ENCODE results near the gene ANKRD39.

Gene ANKRD39

DNA sequence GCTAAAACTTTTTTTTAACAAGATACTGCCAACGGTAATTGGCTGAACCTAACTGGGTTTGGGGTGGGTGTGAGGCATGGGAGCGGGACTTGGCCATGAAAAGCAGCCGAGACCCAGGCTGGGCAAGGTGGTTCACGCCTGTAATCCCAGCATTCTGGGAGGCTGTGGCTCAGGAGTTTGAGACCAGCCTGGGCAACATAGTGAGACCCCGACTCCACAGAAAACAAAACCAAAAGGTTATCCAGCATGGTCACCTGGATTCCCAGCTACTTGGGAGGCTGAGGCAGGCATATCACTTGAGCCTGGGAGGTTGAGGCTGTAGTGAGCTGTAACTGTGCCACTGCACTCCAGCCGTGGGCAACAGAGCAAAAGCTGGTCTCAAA is 23.1 kb upstream of the ANKRD39 start:
- CTCF ChIA-PET, result no interaction called here
- Mint-ChIP-seq H3K4me3 (no peak overlapping the region), H3K4me1 (peaks cover 2% of the 10 kb centered on the region), H3K9me3 (no peaks in the 10 kb centered on the region), H3K36me3 (no peaks in the 10 kb centered on the region), H3K27ac (no peak overlapping the region), H3K27me3 (peaks cover 93% of the 10 kb centered on the region)
- DNase-seq, result no peak

DNA sequence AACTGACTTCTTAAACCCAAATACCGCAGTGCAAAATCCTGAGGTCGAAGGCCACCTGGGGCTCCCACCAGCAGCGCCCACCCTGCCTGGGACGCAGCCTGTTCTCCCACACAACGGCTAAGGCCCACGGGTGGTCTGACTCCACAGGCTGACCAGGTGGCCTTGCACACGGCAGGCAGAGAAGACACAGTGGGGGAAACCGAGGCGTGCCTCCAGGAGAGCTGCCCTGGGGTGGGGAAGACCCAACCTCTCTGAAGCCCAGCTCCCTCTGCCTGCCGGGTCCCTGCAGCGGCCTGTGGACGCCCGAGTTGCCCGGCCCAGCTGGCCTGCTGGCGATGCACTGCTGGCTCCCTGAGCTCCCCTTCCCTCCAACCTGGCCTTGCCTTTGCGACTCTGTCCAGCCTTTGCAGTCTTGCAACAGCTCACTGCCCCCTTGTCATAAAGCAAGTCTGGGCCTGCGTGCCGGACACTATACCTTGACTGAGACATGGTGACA is 21.8 kb upstream of the ANKRD39 start:
- no peak for DNase-seq
- peaks cover 93% of the 10 kb centered on the region for H3K27me3 Mint-ChIP-seq
- H3K4me1 Mint-ChIP-seq, result peaks cover 2% of the 10 kb centered on the region
- CTCF ChIA-PET, result no interaction called here
- H3K36me3 Mint-ChIP-seq, result no peaks in the 10 kb centered on the region
- H3K9me3 Mint-ChIP-seq, result no peaks in the 10 kb centered on the region
- H3K27ac Mint-ChIP-seq, result no peak overlapping the region
- H3K4me3 Mint-ChIP-seq, result no peak overlapping the region

DNA sequence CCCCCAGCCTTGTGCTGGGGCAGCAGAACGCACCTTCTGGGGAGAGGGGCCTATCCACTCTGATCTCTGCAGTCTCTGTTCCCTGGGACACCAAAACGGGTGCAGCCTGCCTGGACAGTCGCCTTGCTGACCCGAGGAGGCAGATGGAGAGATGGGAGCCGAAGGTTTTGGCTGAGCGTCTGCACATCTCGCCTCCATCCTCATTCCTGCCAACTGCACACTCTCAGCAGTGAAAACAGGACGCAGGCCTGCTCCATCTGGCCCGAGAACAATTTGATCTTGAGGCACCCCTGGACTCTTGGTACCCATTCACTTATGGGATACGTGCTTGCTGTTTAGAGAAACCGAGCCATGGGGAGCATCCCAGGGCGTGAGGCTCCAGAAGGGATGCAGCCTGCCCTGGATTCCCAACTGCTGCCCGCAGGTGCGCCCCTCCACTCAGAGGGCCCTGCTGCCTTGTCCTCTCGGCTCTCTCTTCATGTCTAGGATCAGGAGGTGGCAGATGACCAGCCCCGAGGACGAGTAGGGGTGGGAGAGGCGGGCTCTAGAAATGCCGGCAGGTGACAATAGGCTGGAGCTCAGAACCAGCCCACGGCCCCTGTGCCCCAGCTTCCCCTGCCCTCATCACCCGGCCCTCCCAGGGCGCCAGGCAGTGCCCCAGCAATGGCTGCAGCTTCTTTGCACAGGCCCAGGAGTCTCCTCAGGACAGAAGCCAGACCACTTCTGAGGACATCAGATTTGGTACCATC is 21.2 kb upstream of the ANKRD39 start:
- CTCF ChIA-PET, result no interaction called here
- Mint-ChIP-seq H3K9me3 (no peaks in the 10 kb centered on the region), H3K27me3 (peaks cover 93% of the 10 kb centered on the region), H3K4me3 (no peak overlapping the region), H3K27ac (no peak overlapping the region), H3K36me3 (no peaks in the 10 kb centered on the region), H3K4me1 (peaks cover 7% of the 10 kb centered on the region)
- DNase-seq, result no peak

DNA sequence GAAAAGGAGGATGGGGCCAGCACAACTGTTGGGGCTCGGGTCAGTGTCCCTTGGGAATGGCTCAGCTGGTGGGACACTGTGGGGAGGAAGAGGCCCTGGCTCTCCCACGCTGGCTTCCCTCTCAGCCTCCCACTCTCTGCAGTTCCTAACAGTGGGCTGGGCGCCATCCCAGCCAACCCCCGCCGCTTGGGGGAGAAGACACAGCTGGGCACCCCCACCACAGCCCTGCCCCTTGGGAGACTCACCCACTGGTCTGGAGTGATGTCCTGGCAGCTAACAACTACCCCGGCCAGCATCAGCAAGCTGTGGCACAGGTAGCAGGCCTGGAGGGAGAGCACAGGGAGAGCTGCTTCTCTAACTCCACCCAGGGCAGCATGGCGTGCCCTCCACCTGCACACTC is 20.4 kb upstream of the ANKRD39 start:
- Mint-ChIP-seq H3K4me1 (peaks cover 7% of the 10 kb centered on the region), H3K4me3 (no peak overlapping the region), H3K27me3 (peaks cover 93% of the 10 kb centered on the region), H3K36me3 (no peaks in the 10 kb centered on the region), H3K9me3 (no peaks in the 10 kb centered on the region), H3K27ac (no peak overlapping the region)
- DNase-seq, result no peak
- CTCF ChIA-PET, result no interaction called here

DNA sequence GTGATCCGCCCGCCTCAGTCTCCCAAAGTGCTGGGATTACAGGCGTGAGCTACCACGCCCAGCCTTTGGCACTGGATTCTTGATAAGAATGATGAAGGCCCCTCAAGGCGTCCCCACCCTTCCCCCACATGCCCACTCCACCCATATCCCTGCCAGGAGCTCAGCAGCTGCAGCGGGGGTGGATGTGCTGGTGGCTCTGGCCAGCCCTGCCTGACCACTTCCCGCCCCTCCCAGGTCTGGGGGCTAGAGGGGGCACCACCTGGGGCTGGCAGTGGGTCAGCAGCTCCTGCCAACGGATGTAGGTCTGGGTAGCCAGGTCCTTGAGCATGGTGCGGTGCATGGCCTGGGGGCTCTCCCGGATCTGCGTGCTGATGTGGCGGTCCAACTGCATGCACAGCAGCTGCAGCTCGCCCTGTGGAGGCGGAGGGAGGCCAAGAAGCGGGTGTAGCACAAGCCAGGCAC is 19.8 kb upstream of the ANKRD39 start:
- no peak for DNase-seq
- Mint-ChIP-seq H3K27me3 (peaks cover 93% of the 10 kb centered on the region), H3K9me3 (no peaks in the 10 kb centered on the region)

DNA sequence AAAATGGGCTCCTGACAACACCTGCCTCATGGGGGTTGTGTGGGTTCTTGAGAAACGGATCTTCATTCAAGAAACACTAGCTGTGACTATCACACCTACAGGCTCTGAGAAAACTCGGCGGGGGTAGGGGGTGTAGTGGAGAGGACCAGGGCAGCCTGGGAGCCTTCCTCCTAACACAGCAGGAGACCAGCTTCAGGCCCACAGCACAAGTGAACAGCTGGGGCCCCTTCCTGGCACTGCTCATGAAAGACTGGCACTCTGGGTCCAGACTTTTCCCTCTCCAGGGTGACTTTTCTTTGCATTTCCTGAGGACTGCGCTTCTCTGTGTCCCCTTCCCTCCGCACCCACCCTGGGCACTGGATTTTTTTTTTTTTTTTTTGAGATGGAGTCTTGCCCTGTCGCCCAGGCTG is 19.2 kb upstream of the ANKRD39 start:
- H3K9me3 Mint-ChIP-seq, result no peaks in the 10 kb centered on the region
- no peaks in the 10 kb centered on the region for H3K36me3 Mint-ChIP-seq
- CTCF ChIA-PET, result interaction anchor here (0.9 kb wide), 1 partner anchor 9 kb away, joined by 3 read pairs; no protein-coding TSS in a partner anchor
- no peak for DNase-seq
- peaks cover 7% of the 10 kb centered on the region for H3K4me1 Mint-ChIP-seq
- peaks cover 93% of the 10 kb centered on the region for H3K27me3 Mint-ChIP-seq
- H3K27ac Mint-ChIP-seq, result no peak overlapping the region
- H3K4me3 Mint-ChIP-seq, result no peak overlapping the region

More for the DNA sequence above, 19.8 kb upstream of the ANKRD39 start:
- Mint-ChIP-seq H3K4me1 (peaks cover 7% of the 10 kb centered on the region), H3K4me3 (no peak overlapping the region), H3K27ac (no peak overlapping the region), H3K36me3 (no peaks in the 10 kb centered on the region)
- CTCF ChIA-PET, result interaction anchor here (0.9 kb wide), 1 partner anchor 9 kb away, joined by 3 read pairs; no protein-coding TSS in a partner anchor

DNA sequence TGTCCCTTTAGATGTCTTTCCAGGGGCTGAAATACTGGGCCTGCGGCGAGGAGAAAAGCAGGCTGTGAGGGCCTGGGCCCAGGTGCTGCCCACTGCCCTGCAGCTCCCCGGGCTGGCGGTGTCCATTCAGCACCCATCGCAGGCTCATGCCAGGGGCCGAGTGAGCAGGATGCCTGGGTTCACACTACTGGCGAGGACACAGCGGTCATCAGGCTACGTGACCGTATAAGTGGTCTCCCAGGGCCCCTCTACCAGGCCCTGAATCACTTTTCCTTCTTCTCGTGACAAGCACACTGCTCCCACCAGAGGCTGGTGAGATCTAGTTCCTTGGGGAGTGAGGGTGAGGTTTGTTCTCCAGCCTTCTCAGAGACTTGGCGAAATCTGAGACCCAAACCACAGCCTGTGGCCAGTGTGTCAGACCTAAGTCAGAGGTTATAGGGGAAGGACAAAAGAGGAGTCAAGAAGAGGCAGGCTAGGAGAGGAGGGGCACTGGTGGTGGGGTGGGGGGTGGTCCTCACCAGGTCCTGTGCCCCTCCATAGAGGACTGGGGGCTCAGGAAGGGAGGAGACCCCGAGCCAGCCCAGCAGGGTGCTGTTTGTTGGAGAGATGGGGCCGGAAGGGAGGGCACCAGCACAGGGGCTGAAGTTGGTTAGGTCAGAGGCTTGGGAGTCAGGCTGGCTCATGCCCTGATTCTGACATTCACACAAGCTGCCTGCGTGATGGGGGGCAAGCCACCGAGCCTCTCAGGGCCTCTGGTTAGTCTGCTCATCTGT is 18.6 kb upstream of the ANKRD39 start:
- CTCF ChIA-PET, result no interaction called here
- Mint-ChIP-seq H3K27me3 (peaks cover 95% of the 10 kb centered on the region), H3K4me1 (peaks cover 7% of the 10 kb centered on the region), H3K4me3 (no peak overlapping the region), H3K9me3 (no peaks in the 10 kb centered on the region), H3K36me3 (no peaks in the 10 kb centered on the region), H3K27ac (no peak overlapping the region)
- DNase-seq, result no peak

DNA sequence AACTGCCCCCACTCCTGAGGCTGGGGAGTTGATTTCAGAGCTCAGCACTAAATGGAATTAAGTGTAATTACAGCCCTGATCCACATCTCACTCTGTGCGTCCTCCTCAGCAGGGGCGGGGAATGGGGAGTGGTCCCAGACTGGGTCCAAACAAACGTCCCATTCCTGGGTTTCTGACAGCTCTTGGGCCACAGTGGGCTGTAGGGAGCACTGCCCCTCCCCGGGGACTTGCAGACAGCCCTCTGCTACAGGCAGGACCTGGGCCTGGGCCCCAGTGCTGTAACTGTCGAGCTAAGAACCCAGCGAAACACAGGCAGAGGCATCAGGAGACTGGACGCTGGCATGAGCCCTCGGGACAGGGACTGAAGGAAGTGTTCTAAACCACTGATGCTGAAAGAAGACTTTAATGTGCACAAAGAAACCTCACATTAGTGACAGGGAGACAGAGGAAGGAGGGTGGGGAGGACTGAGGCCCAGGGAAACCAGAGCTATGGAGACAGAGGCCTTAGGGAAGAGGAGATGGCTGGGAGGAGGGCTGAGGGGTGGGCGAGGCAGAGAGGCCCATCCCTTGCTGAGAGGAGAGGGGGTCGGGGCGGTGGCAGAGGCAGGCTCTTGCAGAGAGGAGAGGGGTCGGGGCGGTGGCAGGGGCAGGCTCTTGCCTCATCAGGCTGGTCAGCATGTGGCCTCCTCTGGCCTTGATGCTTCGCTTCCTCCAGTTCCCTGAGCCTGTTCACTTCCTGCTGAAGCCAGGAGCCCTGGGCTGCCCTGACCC is 17.9 kb upstream of the ANKRD39 start:
- H3K4me3 Mint-ChIP-seq, result no peak overlapping the region
- no peak for DNase-seq
- CTCF ChIA-PET, result no interaction called here
- H3K27me3 Mint-ChIP-seq, result peaks cover 95% of the 10 kb centered on the region
- H3K9me3 Mint-ChIP-seq, result no peaks in the 10 kb centered on the region
- H3K27ac Mint-ChIP-seq, result no peak overlapping the region
- peaks cover 14% of the 10 kb centered on the region for H3K4me1 Mint-ChIP-seq
- no peaks in the 10 kb centered on the region for H3K36me3 Mint-ChIP-seq

DNA sequence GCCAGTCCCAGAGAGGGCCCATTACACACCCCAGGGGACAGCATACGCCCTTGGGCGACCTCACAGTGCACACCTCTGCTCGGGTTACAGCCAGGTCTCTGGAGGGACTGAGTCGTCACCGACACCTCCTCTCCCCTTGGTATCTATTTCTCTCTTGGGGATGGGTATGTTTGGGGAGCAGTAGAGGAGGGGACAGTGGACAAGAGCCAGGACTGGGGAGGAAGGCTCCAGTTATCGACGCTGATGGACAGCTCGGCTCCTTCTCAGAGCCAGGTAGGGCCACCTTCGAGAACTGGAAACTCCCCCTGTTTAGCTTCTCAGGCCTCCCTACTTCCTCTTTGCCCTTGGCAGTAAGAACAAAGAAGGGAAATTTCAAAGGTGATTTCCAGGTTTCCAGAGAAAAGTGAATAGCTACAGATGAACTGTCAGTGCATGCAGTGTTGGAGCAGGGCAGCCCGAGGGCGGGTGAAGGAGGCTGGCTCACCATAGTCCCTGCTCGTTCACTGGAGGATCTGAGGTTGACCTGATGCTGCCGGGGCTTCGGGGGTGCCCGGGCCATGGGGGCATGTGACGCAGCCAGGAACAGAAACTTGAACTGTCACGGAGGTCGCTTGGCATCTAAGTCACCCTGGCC is 16.5 kb upstream of the ANKRD39 start:
- H3K27ac Mint-ChIP-seq, result no peak overlapping the region
- CTCF ChIA-PET, result interaction anchor here (1.6 kb wide), 1 partner anchor 16 kb away, joined by 7 read pairs; the partner anchor contains the start of gene ANKRD39
- peaks cover 19% of the 10 kb centered on the region for H3K4me1 Mint-ChIP-seq
- H3K9me3 Mint-ChIP-seq, result no peaks in the 10 kb centered on the region
- H3K36me3 Mint-ChIP-seq, result no peaks in the 10 kb centered on the region
- no peak for DNase-seq
- peaks cover 89% of the 10 kb centered on the region for H3K27me3 Mint-ChIP-seq
- H3K4me3 Mint-ChIP-seq, result no peak overlapping the region

DNA sequence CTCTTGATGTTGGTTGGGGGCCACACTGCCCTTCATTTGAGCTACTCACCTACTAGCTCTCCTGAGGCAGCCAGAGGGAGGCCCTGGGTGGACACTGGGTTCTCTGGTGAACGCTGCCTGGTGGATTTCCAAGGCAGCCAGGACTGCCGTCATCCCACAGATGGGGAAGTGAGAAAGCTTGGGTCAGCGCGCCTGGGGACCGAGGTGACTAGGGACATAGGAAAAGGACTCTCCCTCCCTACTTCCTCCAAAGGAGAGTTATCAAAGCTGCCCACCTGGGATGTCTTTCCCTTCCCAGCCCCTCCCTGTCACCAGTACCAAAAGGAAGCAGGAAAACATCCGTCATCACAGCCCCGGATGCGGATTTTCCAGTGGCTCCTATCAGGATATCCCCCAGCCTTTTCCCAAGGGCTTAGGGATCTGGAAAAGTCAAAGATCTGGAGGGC is 15.9 kb upstream of the ANKRD39 start:
- Mint-ChIP-seq H3K9me3 (no peaks in the 10 kb centered on the region), H3K4me3 (no peak overlapping the region), H3K27ac (no peak overlapping the region), H3K27me3 (peaks cover 83% of the 10 kb centered on the region), H3K36me3 (no peaks in the 10 kb centered on the region), H3K4me1 (peaks cover 19% of the 10 kb centered on the region)
- CTCF ChIA-PET, result interaction anchor here (1.6 kb wide), 1 partner anchor 16 kb away, joined by 7 read pairs; the partner anchor contains the start of gene ANKRD39
- DNase-seq, result no peak

DNA sequence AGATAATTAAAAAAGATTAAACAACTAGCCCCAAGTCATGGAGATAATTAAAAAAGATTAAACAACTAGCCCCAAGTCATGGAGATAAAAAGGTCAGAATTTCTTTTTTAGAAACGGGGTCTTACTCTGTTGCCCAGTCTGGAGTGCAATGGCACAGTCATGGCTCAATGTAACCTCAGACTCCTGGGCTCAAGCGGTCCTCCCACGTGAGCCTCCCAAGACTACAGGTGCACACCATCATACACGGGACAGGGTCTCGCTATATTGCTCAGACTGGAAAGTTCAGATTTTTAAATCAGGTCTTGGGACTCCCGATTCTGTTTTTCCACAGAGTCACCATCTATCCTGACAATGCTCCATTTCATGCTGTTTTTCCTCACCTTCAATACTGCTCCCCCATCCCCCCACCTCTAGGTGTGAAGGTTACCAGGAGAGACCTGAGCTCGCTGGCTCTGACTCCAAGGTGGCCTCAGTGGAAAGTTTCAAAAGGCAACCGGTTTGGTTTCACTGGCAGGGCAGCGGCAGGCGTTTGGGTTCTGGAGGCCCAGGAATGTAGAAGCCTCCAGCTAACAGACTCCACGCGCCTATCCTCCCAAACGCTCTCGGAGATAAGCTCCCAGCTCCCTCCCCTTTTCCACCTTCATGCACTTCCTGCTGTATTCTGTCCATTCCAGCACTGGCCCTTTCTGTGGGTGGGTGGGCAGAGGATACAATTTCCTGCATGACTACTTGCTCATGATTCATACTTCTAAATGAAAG is 15.0 kb upstream of the ANKRD39 start:
- Mint-ChIP-seq H3K4me3 (no peak overlapping the region), H3K27ac (no peak overlapping the region), H3K4me1 (peaks cover 25% of the 10 kb centered on the region), H3K9me3 (no peaks in the 10 kb centered on the region), H3K27me3 (peaks cover 75% of the 10 kb centered on the region), H3K36me3 (peaks cover 3% of the 10 kb centered on the region)
- CTCF ChIA-PET, result interaction anchor here (0.6 to 1.6 kb wide), 2 partner anchors 15 to 78 kb away, joined by 3 to 7 read pairs; partner anchors contain the start of gene ANKRD39
- no peak for DNase-seq

DNA sequence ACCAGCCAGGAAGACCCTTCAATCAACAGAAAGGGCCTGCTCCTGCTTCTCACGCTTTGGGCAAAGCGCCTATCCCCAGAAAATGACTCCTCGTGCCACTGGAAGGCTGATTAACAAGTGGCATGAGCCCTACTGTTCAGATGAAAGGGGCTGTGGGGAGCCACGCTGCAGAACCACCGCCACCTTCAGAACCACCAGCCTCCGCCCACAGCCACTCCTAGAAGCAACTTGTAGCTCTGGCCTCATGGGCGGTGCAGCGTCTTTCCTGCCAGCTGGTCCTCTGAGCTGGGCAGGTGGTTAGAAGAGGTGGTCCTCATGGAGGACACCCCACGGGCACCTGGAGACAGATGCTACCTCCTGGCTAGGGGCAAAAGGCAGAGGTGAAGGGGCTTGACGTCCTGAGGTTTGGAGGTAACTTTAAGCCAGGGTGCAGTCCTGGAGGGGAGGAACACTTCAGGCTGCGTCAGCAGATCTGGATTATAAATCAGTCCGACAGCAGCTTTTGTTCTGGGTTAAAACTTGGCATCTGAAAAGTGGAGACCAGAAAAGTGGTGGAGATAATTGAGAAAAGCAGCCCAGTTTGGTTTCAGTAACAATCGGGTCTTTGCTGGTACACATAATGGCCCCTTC is 12.9 kb upstream of the ANKRD39 start:
- peaks cover 61% of the 10 kb centered on the region for H3K27me3 Mint-ChIP-seq
- H3K4me1 Mint-ChIP-seq, result peaks cover 40% of the 10 kb centered on the region
- peak overlapping the region; percentile 86 for H3K27ac Mint-ChIP-seq
- no peaks in the 10 kb centered on the region for H3K9me3 Mint-ChIP-seq
- CTCF ChIA-PET, result interaction anchor here (1.0 to 1.4 kb wide), 5 partner anchors 12 to 85 kb away, joined by 3 to 7 read pairs (median 4); no protein-coding TSS in a partner anchor
- DNase-seq, result peak; percentile 81
- H3K36me3 Mint-ChIP-seq, result peaks cover 16% of the 10 kb centered on the region
- peak overlapping the region; percentile 80 for H3K4me3 Mint-ChIP-seq
